NCI-H2081 treated with DMSO at 0.1 percent for 48 hours (cell line): ENCODE measurements around the gene SARS1.

Experiments used
- DNase-seq: peaks from one replicate; lab custom pipeline; 2025; lab: John Stamatoyannopoulos, UW

The SARS1 gene

GRCh38 chr1:109262231-109263055, 48.7 kb downstream of the SARS1 start:
- no peak for DNase-seq

- no peak for DNase-seq
Measured at GRCh38 chr1:109263234-109263596, 49.5 kb downstream of the SARS1 start.

- DNase-seq: no peak
Measured at GRCh38 chr1:109263597-109264378, 50.1 kb downstream of the SARS1 start.

GRCh38 chr1:109264379-109264755, 50.6 kb downstream of the SARS1 start:
- no peak for DNase-seq

GRCh38 chr1:109265016-109265415, 51.3 kb downstream of the SARS1 start:
- no peak for DNase-seq

GRCh38 chr1:109265741-109266330, 52.1 kb downstream of the SARS1 start:
- DNase-seq: no peak

GRCh38 chr1:109266965-109267364, 53.2 kb downstream of the SARS1 start:
- DNase-seq: no peak

- DNase-seq: no peak
Measured at GRCh38 chr1:109267743-109268300, 54.1 kb downstream of the SARS1 start.

GRCh38 chr1:109268431-109269211, 54.9 kb downstream of the SARS1 start:
- no peak for DNase-seq

- no peak for DNase-seq
Measured at GRCh38 chr1:109269212-109269980, 55.7 kb downstream of the SARS1 start.

- no peak for DNase-seq
Measured at GRCh38 chr1:109269981-109270622, 56.4 kb downstream of the SARS1 start.

GRCh38 chr1:109270623-109271317, 57.1 kb downstream of the SARS1 start:
- no peak for DNase-seq

GRCh38 chr1:109271458-109271857, 57.7 kb downstream of the SARS1 start:
- no peak for DNase-seq

GRCh38 chr1:109272021-109272799, 58.5 kb downstream of the SARS1 start:
- DNase-seq: no peak

GRCh38 chr1:109272831-109273547, 59.3 kb downstream of the SARS1 start:
- DNase-seq: no peak

GRCh38 chr1:109273570-109274288, 60.0 kb downstream of the SARS1 start:
- DNase-seq: no peak

GRCh38 chr1:109274533-109275476, 61.1 kb downstream of the SARS1 start:
- no peak for DNase-seq
